HepG2 (cell line): ENCODE data around the gene RALY. TPM values are rescaled to one million over a fixed set of nuclear protein-coding genes. Genes with fewer than 3 reads are reported as not detected.

Experiments used
- CC2D1A ChIP-seq: sonication (generic); formaldehyde crosslinking; IDR thresholded peaks from 2 replicates; pipeline ENCODE4 v1.8.1; 2023; ENCODE audit warnings: mild to moderate bottlenecking, missing genetic modification reagents
- CEBPG ChIP-seq: IDR thresholded peaks from 2 replicates; pipeline ENCODE4 v1.6.1; 2016
- ELF1 ChIP-seq: sonication (generic); formaldehyde crosslinking; IDR thresholded peaks from 2 replicates; pipeline ENCODE4 v1.4.0; 2020; ENCODE audit warnings: missing genetic modification reagents
- GLMP ChIP-seq: sonication (generic); formaldehyde crosslinking; IDR thresholded peaks from 2 replicates; pipeline ENCODE4 v1.9.0; 2021; ENCODE audit warnings: missing genetic modification reagents, mild to moderate bottlenecking, borderline replicate concordance
- NR2F6 ChIP-seq, 2 experiments: IDR thresholded peaks; 2 replicates each; pipeline ENCODE4 v1.6.1; 2016; ENCODE audit warnings: antibody characterized with exemption in 1 of 2, mild to moderate bottlenecking in 1 of 2
- PCBP1 ChIP-seq: fragments of 200-400 bp; formaldehyde crosslinking; IDR thresholded peaks from 2 replicates; pipeline ENCODE4 v1.6.1; 2017; ENCODE audit warnings: mild to moderate bottlenecking, low read depth, low read length, borderline replicate concordance
- SMARCC2 ChIP-seq: fragments of 450-650 bp; IDR thresholded peaks from 2 replicates; pipeline ENCODE4 v1.6.1; 2017; ENCODE audit warnings: antibody characterized with exemption, mild to moderate bottlenecking
- TFDP2 ChIP-seq: sonication (generic); formaldehyde crosslinking; IDR thresholded peaks from 2 replicates; pipeline ENCODE4 v1.4.0; 2020; ENCODE audit warnings: missing genetic modification reagents
- ZIK1 ChIP-seq: sonication (generic); formaldehyde crosslinking; IDR thresholded peaks from 2 replicates; pipeline ENCODE4 v1.5.0; 2020; ENCODE audit warnings: mild to moderate bottlenecking, low read depth, missing genetic modification reagents, borderline replicate concordance
- ZNF101 ChIP-seq: sonication (generic); formaldehyde crosslinking; IDR thresholded peaks from 2 replicates; pipeline ENCODE4 v1.4.0; 2020; ENCODE audit warnings: mild to moderate bottlenecking, low read depth, missing genetic modification reagents, borderline replicate concordance
- ZNF460 ChIP-seq: sonication (generic); formaldehyde crosslinking; IDR thresholded peaks from 2 replicates; pipeline ENCODE4 v1.5.1; 2020; ENCODE audit warnings: missing genetic modification reagents, mild to moderate bottlenecking, borderline replicate concordance
- ZNF619 ChIP-seq: sonication (generic); formaldehyde crosslinking; IDR thresholded peaks from 2 replicates; pipeline ENCODE4 v1.4.0; 2020; ENCODE audit warnings: mild to moderate bottlenecking, missing genetic modification reagents
- ZNF629 ChIP-seq: sonication (generic); formaldehyde crosslinking; conservative IDR thresholded peaks from 2 replicates; pipeline ENCODE4 v1.5.0; 2020; ENCODE audit warnings: missing genetic modification reagents
- ZSCAN5A ChIP-seq: sonication (generic); formaldehyde crosslinking; IDR thresholded peaks from 2 replicates; pipeline ENCODE4 v1.8.0; 2022; ENCODE audit warnings: mild to moderate bottlenecking, missing genetic modification reagents, borderline replicate concordance
- polyA plus RNA-seq, 8 experiments: library from polyadenylated mRNA; depleted of rRNA in 3 of 8; stranded (reverse) in 7 of 8; unstranded in 1 of 8; fragments of >200 nt; fragmentation: Illumina TruSeq in 4 of 8; extraction: Trizol in 4 of 8; gene quantifications; 2 replicates each; pipeline versions ENCODE4 v1.2.1 to v1.2.3, GENCODE V29; 2011 to 2016; ENCODE audit warnings: low read depth in 4 of 8, missing spikeins in 1 of 8, mixed read lengths in 1 of 8; ENCODE audit not compliant: insufficient read depth in 1 of 8
- total RNA-seq, 5 experiments: library from RNA; depleted of rRNA; stranded (reverse); fragments of >200 nt; fragmentation: Illumina TruSeq; extraction: Trizol; gene quantifications; 2 replicates each; pipeline ENCODE4 v1.2.3, GENCODE V29; 2016; ENCODE audit warnings: low read depth in 1 of 5
- TF ChIP-seq, protein P1 (sequence below): sonication (generic); formaldehyde crosslinking; IDR thresholded peaks from 2 replicates; pipeline ENCODE4 v1.4.0; 2020; ENCODE audit warnings: mild to moderate bottlenecking, missing genetic modification reagents
- TF ChIP-seq, protein P2 (sequence below): sonication (generic); formaldehyde crosslinking; IDR thresholded peaks from 2 replicates; pipeline ENCODE4 v1.4.0; 2020; ENCODE audit warnings: missing genetic modification reagents

RALY gene
- total and polyA plus RNA-seq, 2 of the 13 experiments (the other 11 are each of a cell fraction or from before 2014, with no cell fraction given): 178 to 186 TPM

DNA sequence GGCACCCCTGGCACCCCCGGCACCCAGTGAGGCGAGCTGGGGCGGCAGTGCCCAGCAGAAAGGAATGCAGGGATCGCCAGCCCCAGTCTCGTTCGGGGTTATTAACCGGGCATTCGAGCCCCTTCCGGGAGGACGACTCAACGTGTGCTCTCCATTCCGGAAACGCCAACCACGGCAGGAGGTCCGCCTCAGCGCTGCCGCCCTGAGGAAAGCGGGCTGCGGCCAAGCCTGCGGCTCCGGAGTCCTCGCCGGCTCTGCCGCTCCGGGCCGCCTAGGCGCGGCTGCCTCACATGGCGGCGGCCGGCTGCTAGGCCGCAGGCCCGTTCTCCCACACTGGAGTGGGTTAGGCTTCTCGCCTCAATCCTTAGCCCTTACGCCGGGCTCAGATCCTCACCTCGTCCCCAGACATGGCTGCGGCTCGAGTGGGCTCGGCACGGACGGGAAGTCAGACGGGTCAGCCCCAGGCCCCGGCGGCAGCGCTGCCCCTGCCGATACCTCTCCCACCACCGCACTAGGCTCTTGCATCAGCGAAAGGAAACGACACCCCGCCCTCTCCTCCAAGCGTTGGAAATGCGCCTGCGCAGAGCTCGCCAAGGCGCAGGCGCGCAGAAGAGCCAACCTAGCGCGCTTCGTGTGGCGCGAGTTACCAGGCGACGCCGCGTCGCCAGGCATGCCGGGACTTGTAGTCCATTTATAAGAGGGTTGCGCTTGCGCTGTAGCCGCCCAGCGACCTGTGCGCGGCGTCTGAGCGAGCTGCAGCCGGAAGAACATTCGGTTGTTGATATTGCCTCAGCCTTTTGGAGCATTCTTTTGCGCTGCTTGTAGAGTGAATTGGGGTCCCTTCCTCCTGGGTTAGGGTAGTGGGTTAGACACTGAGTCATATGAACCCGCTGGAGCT lies 118.2 kb downstream of the RALY start, which contains the start of gene EIF2S2 (continued):
- TF ChIP-seq ZSCAN5A (CRISPR knock-in tag) (peak; percentile 90), PCBP1 (peak; percentile 62; the same call in 1 of the 2 replicates), ZNF101 (CRISPR knock-in tag) (0 out of 2 replicates have a peak, but pooled peaks have one; percentile 43), NR2F6 (IDR thresholded peaks at IDR 0.05) (no peak), NR2F6 (CRISPR knock-in tag; IDR thresholded peaks at IDR 0.05) (peak; percentile 33; the same call in 1 of the 2 replicates), TFDP2 (CRISPR knock-in tag) (peak; percentile 99), ZNF629 (CRISPR knock-in tag) (no peak; the same call in none of the 2 replicates), ZNF619 (CRISPR knock-in tag) (peak; percentile 99), ZIK1 (CRISPR knock-in tag) (peak; percentile 99), CC2D1A (CRISPR knock-in tag) (peak; percentile 94; the same call in 1 of the 2 replicates), ZNF460 (no peak; the same call in 1 of the 2 replicates), SMARCC2 (no peak), ELF1 (CRISPR knock-in tag) (peak; percentile 95), GLMP (CRISPR knock-in tag) (peak; percentile 49; the same call in 1 of the 2 replicates), CEBPG (CRISPR knock-in tag) (peak; percentile 99)
- TF ChIP-seq, protein P1, sequence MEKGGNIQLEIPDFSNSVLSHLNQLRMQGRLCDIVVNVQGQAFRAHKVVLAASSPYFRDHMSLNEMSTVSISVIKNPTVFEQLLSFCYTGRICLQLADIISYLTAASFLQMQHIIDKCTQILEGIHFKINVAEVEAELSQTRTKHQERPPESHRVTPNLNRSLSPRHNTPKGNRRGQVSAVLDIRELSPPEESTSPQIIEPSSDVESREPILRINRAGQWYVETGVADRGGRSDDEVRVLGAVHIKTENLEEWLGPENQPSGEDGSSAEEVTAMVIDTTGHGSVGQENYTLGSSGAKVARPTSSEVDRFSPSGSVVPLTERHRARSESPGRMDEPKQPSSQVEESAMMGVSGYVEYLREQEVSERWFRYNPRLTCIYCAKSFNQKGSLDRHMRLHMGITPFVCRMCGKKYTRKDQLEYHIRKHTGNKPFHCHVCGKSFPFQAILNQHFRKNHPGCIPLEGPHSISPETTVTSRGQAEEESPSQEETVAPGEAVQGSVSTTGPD: no peak
- TF ChIP-seq, protein P2, sequence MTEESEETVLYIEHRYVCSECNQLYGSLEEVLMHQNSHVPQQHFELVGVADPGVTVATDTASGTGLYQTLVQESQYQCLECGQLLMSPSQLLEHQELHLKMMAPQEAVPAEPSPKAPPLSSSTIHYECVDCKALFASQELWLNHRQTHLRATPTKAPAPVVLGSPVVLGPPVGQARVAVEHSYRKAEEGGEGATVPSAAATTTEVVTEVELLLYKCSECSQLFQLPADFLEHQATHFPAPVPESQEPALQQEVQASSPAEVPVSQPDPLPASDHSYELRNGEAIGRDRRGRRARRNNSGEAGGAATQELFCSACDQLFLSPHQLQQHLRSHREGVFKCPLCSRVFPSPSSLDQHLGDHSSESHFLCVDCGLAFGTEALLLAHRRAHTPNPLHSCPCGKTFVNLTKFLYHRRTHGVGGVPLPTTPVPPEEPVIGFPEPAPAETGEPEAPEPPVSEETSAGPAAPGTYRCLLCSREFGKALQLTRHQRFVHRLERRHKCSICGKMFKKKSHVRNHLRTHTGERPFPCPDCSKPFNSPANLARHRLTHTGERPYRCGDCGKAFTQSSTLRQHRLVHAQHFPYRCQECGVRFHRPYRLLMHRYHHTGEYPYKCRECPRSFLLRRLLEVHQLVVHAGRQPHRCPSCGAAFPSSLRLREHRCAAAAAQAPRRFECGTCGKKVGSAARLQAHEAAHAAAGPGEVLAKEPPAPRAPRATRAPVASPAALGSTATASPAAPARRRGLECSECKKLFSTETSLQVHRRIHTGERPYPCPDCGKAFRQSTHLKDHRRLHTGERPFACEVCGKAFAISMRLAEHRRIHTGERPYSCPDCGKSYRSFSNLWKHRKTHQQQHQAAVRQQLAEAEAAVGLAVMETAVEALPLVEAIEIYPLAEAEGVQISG (CRISPR knock-in tag): peak; percentile 95
